ENCODE results near the gene SPATS2L.

- TF ChIP-seq ATF5 (CRISPR knock-in tag; IDR thresholded peaks at IDR 0.05; ENCODE audit: low read depth) = no peak
- no peak for TF ChIP-seq ZNF580 (CRISPR knock-in tag; IDR thresholded peaks at IDR 0.05; ENCODE audit: borderline replicate concordance, low read depth)
- no peak for TF ChIP-seq PAX8 (CRISPR knock-in tag; IDR thresholded peaks at IDR 0.05; ENCODE audit: borderline replicate concordance)
- TF ChIP-seq NR1H2 (CRISPR knock-in tag; IDR thresholded peaks at IDR 0.05; ENCODE audit: borderline replicate concordance, low read depth) = no peak
- TF ChIP-seq POLR2A (IDR thresholded peaks at IDR 0.05; ENCODE audit: insufficient read depth in 1 of 2, low read depth in 2 of 2, low read length in 2 of 2) = no peak
- TF ChIP-seq NBN (conservative IDR thresholded peaks at IDR 0.05) = no peak
Observed at GRCh38 chr2:200320991-200321390, 14.5 kb downstream of the SPATS2L start.
